ENCODE measurements around the gene SCO2. TPM values are rescaled to one million over a fixed set of nuclear protein-coding genes. Genes with fewer than 3 reads are reported as not detected.
"Not testable (repeated sequence)": the region's sequence is repeated elsewhere in the genome, so short reads cannot be mapped to it uniquely, and the experiment has no call there.

Gene SCO2
- total RNA-seq, 1 donor from 2014 or later = 0.82 TPM

- FAIRE-seq = no peak
- no peak for DNase-seq (ENCODE audit: low spot score in 2 of 2)
Measured at GRCh38 chr22:50523458-50523805, 2.0 kb downstream of the SCO2 start.

DNA sequence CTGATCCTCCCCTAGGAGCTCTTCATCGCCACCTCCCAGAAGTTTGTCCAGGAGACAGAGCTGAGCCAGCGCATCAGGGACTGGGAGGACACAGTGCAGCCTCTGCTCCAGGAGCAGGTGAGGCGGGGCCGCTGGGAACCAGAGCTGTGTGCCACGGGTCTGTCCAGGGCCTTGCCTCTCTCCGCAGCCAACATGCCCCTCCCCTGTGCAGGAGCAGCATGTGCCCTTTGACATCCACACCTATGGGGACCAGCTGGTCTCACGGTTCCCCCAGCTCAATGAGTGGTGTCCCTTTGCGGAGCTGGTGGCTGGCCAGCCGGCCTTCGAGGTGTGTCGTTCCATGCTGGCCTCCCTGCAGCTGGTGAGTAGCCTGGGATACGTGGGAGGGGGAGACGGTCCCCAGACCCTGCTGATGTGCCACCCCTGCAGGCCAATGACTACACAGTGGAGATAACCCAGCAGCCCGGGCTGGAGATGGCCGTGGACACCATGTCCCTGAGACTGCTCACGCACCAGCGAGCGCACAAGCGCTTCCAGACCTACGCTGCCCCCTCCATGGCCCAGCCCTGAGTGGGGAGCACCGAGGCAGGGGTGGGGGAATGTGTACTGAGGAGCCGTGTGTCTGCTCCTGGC is 2.5 kb downstream of the SCO2 start:
- no peak for FAIRE-seq
- DNase-seq (ENCODE audit: low spot score in 2 of 2) = no peak

DNA sequence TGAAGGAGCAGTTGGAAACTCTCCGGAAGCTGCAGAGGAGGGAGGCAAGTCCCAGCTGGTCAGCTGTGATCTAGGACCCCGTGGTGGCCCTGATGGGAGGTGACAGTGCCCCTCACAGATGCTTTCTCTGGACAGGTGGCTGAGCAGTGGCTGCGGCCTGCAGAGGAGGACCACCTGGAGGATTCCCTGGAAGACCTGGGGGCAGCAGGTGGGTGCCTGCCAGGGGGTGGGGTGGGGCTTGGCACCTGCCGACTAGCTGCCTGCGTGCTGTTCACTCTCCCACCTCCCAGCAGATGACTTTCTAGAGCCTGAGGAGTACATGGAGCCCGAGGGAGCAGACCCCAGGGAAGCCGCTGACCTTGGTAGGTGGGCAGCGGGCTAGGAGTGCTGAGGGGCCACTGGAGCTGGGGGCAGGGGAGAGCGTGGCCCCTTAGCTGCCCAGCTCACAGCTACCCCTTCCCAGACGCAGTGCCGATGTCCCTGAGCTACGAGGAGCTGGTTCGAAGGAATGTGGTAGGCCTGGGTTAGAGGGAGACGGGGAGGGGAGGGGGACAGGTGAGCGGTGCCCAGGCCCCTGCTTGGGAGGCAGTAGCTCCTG is 3.1 kb downstream of the SCO2 start:
- no peak for FAIRE-seq

GRCh38 chr22:50521710-50522109 is 3.7 kb downstream of the SCO2 start:
- FAIRE-seq (no peak), DNase-seq (ENCODE audit: low spot score in 2 of 2) (no peak)

More for the DNA sequence above, 3.1 kb downstream of the SCO2 start:
- DNase-seq (ENCODE audit: low spot score in 2 of 2) = no peak

GRCh38 chr22:50520826-50521453 is 4.5 kb downstream of the SCO2 start:
- FAIRE-seq (no peak), DNase-seq (ENCODE audit: low spot score in 2 of 2) (no peak)

GRCh38 chr22:50520184-50520583 is 5.2 kb downstream of the SCO2 start:
- DNase-seq (ENCODE audit: low spot score in 2 of 2); FAIRE-seq: not testable (repeated sequence)

GRCh38 chr22:50519151-50519550 is 6.2 kb downstream of the SCO2 start:
- FAIRE-seq (no peak), DNase-seq (ENCODE audit: low spot score in 2 of 2) (no peak)

- DNase-seq (ENCODE audit: low spot score in 2 of 2) (no peak), FAIRE-seq (no peak)
Measured at GRCh38 chr22:50518606-50519005, 6.8 kb downstream of the SCO2 start.

- DNase-seq (ENCODE audit: low spot score in 2 of 2) = no peak
- no peak for FAIRE-seq
Measured at GRCh38 chr22:50517495-50518260, 7.7 kb downstream of the SCO2 start.

- FAIRE-seq (no peak), DNase-seq (ENCODE audit: low spot score in 2 of 2) (no peak)
Measured at GRCh38 chr22:50516891-50517290, 8.5 kb downstream of the SCO2 start.

- FAIRE-seq (no peak), DNase-seq (ENCODE audit: low spot score in 2 of 2) (no peak)
Measured at GRCh38 chr22:50516068-50516467, 9.3 kb downstream of the SCO2 start.

DNA sequence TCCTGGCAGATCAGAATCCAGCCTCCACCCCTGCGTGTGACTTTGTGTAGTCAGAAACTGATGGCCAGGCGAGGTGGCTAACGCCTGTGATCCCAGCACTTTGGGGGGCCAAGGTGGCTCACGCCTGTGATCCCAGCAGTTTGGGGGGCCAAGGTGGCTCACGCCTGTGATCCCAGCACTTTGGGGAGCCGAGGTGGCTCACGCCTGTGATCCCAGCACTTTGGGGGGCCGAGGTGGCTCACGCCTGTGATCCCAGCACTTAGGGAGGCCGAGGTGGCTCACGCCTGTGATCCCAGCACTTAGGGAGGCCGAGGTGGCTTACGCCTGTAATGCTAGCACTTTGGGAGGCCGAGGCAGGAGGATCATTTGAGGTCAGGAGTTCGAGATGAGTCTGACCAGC is 12.2 kb downstream of the SCO2 start:
- FAIRE-seq (no peak), DNase-seq (ENCODE audit: low spot score in 2 of 2) (no peak)

- DNase-seq (ENCODE audit: low spot score in 2 of 2) (no peak), FAIRE-seq (no peak)
Measured at GRCh38 chr22:50508897-50509296, 16.5 kb downstream of the SCO2 start.

DNA sequence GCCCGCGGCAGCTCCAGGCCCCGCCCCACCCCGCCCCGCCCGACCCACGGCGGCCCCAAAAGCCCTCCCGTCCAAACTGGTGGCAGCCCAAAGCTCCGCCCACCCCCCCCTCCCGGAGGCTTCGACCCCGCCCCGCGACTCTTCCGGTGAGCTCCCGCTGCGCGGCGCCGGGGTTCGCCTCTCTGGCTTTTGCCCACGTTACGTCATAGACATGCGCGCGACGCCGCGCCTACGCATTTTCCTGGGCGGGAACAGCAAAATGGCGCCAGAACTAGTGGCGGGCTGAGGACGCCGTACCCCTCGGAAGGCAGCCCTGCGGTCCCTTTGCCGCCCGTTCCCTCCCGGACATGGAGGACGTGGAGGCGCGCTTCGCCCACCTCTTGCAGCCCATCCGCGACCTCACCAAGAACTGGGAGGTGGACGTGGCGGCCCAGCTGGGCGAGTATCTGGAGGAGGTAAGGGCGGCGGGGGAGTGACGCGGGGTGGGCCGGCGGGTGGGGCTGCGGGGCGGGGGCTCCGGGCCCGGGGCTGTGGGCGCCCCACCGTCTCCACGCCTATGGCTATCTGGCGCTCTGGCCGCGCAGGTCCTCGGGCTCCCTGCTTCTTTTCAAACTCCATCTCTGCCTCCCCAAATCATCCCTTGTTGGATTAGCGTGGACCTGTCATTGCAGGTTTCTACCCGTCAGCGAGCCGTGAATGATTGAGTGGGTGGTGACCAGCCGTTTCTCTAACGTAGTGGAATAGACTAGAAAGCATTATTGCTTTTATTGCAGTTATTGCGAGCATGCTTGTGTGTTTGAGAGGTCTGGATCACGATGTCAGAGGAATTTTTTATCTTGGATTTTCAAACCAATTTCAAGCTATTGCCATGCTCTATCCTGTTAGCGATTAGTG is 17.2 kb downstream of the SCO2 start, which contains the start of gene NCAPH2:
TSS of gene NCAPH2 (plus strand) at position 234 of the 894 bp plus-strand sequence. CDS start at position 348, 114 bp downstream.
- DNase-seq (ENCODE audit: low spot score in 2 of 2) = peak; percentile 100

DNA sequence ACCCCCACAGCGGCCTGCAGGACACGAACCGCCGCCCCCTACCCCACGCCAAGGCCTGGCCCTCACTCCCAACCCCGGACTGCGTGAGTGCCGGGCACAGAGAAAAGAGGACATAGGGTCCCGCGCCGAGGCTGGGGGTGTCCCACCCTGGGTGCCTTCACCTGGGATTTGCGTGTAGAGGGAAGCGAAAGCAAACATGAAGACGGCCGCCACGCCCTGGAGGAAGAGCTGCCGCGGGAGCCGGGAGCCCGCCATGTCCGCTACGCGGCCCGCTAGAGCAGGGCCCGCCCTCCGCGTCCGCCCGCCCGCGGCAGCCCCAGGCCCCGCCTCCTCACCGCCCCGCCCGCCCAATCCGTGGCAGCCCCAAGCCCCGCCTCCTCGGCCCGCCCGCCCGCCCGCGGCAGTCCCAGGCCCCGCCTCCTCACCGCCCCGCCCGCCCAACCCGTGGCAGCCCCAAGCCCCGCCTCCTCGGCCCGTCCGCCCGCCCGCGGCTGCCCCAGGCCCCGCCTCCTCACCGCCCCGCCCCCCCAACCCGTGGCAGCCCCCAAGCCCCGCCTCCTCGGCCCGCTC is 17.9 kb downstream of the SCO2 start, which contains the start of gene LMF2:
TSS of gene LMF2 (minus strand) at position 282 of the 570 bp plus-strand sequence. CDS start at position 255, 27 bp downstream.
- peak in 1 of 2 donors; percentile 99 for DNase-seq (ENCODE audit: low spot score in 2 of 2)
- FAIRE-seq = no peak

More for the DNA sequence above, 17.2 kb downstream of the SCO2 start, which contains the start of gene NCAPH2:
- no peak for FAIRE-seq

DNA sequence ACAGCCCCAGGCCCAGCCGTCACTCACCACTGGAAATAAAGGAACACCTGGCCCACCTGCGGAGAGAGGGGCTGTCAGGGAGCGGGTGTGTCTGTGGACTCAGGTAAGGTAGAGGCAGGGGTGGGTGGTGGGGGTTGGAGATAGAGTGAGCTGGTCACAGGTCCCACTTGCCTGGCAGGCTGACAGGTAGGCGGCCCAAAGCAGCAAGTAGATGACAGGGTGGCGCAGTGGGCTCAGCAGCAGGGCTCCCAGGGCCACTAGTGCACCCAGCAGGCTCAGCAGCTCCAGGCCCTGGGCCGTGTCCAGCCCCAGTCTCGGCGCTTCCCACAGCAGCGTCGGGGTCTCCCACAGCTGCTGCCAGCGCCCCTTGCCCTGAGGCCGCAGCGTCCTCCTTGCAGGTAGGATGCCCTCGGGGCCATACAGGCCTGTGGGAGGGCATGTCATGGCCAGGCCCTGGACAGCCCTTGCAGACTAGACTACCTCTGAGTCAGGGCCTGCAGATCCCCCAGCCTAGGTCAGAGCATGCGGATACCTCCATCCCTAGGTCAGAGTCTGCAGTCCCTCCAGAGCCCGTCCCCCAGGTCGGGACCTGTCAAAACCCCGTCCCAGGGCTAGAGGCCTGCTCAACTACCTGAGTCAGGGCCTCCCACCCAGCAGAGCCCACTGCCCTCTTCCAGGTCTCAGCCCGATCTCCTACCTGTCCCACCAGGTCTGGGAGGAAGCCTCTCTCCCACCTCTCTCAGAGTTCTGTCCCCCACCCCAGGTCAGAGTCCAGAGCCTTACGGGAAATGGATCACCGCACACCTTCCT is 18.6 kb downstream of the SCO2 start:
- FAIRE-seq (no peak), DNase-seq (ENCODE audit: low spot score in 2 of 2) (peak in 1 of 2 donors; percentile 52)

DNA sequence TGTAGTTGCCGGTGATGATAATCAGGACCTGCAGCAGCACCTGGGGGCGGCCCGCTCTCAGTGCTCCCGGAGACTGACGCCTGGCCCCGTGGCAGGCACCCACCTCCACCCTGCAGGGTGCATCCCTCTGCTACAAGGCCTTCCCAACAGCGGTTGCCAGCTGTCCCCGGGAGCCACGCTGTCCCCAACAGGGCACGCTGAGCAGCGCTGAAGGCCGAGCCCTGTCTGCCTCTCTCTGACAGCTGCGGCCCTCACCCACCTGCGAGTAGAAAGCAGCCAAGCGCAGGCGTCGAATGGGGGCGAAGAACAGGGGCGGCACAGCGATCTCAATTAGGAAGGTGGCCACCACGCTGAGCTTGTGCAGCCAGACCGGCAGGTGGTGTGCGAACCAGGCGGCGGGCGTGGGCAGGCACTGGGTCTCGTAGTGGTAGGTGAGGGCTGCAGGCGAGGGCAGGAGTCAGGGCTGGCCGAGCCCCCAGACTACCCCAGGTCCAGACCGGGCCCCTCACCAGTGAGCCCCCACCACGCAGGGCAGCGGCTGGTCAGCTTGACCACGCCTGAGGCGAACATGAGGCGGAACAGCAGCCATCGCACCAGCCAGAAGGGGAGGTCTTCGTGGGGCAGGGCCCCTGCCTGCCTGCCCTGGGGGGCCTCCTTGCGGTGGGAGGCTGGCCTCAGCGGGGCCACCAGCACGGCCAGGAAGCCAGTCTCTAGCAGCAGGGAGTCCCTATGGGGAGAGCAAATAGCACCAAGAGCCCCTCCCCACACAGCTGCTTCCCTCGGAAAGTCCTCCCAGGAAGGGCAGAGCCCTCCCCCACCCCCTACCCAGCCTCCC is 19.4 kb downstream of the SCO2 start:
- DNase-seq (ENCODE audit: low spot score in 2 of 2) (no peak), FAIRE-seq (no peak)

DNA sequence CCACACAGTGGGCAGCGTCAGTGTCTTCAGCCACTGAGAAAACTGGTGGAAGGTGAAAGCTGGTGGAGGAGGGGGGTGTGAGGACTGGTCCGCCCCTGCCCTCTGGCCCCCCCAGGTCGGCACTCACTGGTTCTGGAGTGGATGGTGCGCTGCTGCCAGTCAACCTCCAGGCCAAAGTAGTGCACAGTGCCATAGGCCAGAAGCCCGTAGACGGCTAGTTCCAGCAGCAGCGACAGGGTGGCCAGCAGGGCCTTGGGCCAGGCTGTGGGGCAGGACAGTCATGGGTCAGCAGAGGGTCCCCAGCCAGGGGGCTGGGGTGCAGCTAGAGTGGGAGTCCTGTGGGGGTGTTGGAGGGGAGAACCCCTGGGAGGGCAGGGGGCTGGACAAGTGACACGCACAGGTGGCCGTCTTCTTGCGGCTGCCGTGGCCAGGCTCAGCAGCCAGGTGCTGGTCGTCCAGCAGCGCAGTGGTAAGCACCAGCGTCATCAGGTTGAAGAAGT is 20.1 kb downstream of the SCO2 start:
- no peak for FAIRE-seq
- no peak for DNase-seq (ENCODE audit: low spot score in 2 of 2)

Data from frontal cortex (tissue), 4 donors.